Uterus (tissue), 4 donors: ENCODE measurements around the gene MLF2. TPM values are rescaled to one million over a fixed set of nuclear protein-coding genes. Genes with fewer than 3 reads are reported as not detected.

Source experiments
- DNase-seq, 2 donors: peaks; one replicate each; pipeline ENCODE4 v3.0.0-alpha.2; 2019 to 2020
- H3K27ac ChIP-seq, 2 donors: fragments of 200-600 bp; sonication (generic); 1 replicate in 1 of 2; 2 replicates in 1 of 2; pipeline ENCODE4 v1.5.1; 2016 to 2018
- H3K27me3 ChIP-seq, 2 donors: fragments of 200-600 bp; sonication (generic); one replicate each; pipeline ENCODE4 v1.5.1; 2018 to 2019; ENCODE audit warnings: control low read depth in 1 of 2
- H3K36me3 ChIP-seq, 2 donors: fragments of 200-600 bp; sonication (generic); one replicate each; pipeline ENCODE4 v1.5.1; 2019; ENCODE audit warnings: control low read depth in 1 of 2
- H3K4me1 ChIP-seq, 2 donors: fragments of 200-600 bp; sonication (generic); one replicate each; pipeline ENCODE4 v1.5.1; 2018 to 2019; ENCODE audit warnings: control low read depth in 1 of 2
- H3K4me3 ChIP-seq, 2 donors: fragments of 200-600 bp; sonication (generic); 1 replicate in 1 of 2; 2 replicates in 1 of 2; pipeline ENCODE4 v1.5.1; 2018 to 2019; ENCODE audit warnings: mild to moderate bottlenecking in 1 of 2
- H3K9me3 ChIP-seq, 2 donors: fragments of 200-600 bp; sonication (generic); one replicate each; pipeline ENCODE4 v1.5.1; 2019; ENCODE audit warnings: control low read depth in 1 of 2
- CTCF ChIP-seq, 4 experiments: fragments of 200-600 bp in 2 of 4; fragments of 450-650 bp in 2 of 4; sonication (generic) in 2 of 4; IDR thresholded peaks; one replicate each; pipeline ENCODE4 v1.5.1; 2016 to 2019; ENCODE audit warnings: antibody characterized with exemption in 4 of 4, mild to moderate bottlenecking in 2 of 4, moderate library complexity in 1 of 4
- POLR2A ChIP-seq, 2 donors: fragments of 450-650 bp; IDR thresholded peaks; one replicate each; pipeline ENCODE4 v1.6.1; 2016; ENCODE audit warnings: antibody characterized with exemption in 2 of 2, mild to moderate bottlenecking in 1 of 2, moderate library complexity in 1 of 2
- intact Hi-C: fragments of 100-400 bp; cut with DNase I; formaldehyde crosslinking; loops from one replicate; pipeline ENCODE4 v1.15.1; 2023; ENCODE audit warnings: low total_unique reads
- total RNA-seq, 4 donors: library from RNA; depleted of rRNA in 3 of 4; stranded (reverse); fragments of >200 nt in 3 of 4; gene quantifications; one replicate each; pipeline versions ENCODE4 v1.1.0 to v1.2.4, GENCODE V29; 2014 to 2023
- donor health status: DM: yes; HTN: yes; CAD: no.

Gene MLF2
- total RNA-seq, 4 donors from 2014 or later: 124 to 408 (median 147) TPM

- H3K4me1 ChIP-seq: no peaks in the 10 kb centered on the region
- TF ChIP-seq CTCF (IDR thresholded peaks at IDR 0.05) (peak; percentile 62 to 79 (median 77)), POLR2A (IDR thresholded peaks at IDR 0.05) (no peak)
- H3K27ac ChIP-seq: peak overlapping the region in 1 of 2 donors; percentile 7
- H3K36me3 ChIP-seq: no peaks in the 10 kb centered on the region
- no peaks in the 10 kb centered on the region for H3K27me3 ChIP-seq
- no peak overlapping the region for H3K4me3 ChIP-seq
- intact Hi-C loops: no loop called here
- no peaks in the 10 kb centered on the region for H3K9me3 ChIP-seq
- DNase-seq: peak; percentile 63 to 66
Observed at GRCh38 chr12:6735448-6736191, 17.3 kb downstream of the MLF2 start.

DNA sequence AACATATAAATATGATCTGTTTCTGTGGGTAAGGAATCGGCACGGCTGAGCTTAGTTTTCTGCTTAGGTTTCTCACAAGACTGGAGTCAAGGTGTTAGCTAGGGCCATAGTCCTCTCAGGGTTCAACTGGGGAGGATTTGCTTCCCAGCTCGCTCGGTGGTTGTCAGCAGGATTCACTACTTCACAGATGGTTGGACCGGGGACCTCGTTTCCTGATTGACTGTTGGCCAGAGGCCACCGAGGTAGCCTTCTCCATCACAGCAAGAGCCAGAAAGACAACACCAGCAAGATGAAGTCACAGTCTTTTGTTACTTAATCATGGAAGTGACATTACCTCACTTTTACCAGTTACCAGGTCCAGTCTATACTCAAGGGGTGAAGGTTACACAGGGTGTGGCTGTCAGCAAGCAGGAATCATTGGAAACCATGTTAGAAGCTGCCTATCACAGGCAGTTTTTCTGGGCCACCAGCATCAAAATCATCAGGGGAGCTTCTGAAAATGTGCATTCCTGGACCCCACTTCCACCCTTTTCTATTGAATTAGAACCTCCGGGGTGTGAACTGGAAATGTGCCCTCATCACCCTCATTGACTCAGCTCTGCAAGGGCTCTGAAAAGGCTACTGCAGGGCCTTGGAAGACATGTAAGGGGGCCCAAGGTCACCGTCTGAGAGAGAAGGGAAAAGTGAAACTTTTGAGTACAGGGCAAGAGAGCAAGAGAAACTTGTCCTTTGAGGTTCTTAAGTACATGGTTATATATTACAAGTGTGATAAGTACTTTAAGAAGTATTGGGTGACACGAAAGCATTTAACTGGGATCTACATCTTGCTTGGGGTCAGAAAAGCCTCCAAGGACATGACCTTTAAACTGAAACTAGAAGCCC, 18.2 kb downstream of the MLF2 start:
- TF ChIP-seq CTCF (IDR thresholded peaks at IDR 0.05) (no peak), POLR2A (IDR thresholded peaks at IDR 0.05) (no peak)
- H3K27ac ChIP-seq: no peak overlapping the region
- no peaks in the 10 kb centered on the region for H3K9me3 ChIP-seq
- H3K4me1 ChIP-seq: no peaks in the 10 kb centered on the region
- H3K27me3 ChIP-seq: no peaks in the 10 kb centered on the region
- no peaks in the 10 kb centered on the region for H3K36me3 ChIP-seq
- DNase-seq: no peak
- H3K4me3 ChIP-seq: no peak overlapping the region
- intact Hi-C loops: no loop called here

DNA sequence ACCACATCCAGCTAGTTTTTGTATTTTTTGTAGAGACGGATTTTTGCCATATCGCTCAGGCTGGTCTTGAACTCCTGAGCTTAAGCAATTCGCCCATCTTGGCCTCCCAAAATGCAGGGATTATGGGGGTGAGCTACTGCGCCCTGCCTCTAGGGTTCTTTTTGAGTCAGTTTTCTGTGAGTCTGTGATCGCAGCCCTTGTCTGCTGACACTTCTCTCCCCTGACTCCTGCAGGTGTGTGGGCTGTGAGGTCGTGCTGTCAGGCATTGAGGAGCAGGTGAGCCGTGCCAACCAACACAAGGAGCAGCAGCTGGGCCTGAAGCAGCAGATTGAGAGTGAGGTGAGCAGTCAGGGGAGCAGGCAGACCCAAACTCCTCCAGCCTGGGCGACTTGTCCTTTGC, 22.8 kb downstream of the MLF2 start:
- Histone ChIP-seq H3K36me3 (no peaks in the 10 kb centered on the region), H3K4me3 (no peak overlapping the region)
- intact Hi-C loops: no loop called here

DNA sequence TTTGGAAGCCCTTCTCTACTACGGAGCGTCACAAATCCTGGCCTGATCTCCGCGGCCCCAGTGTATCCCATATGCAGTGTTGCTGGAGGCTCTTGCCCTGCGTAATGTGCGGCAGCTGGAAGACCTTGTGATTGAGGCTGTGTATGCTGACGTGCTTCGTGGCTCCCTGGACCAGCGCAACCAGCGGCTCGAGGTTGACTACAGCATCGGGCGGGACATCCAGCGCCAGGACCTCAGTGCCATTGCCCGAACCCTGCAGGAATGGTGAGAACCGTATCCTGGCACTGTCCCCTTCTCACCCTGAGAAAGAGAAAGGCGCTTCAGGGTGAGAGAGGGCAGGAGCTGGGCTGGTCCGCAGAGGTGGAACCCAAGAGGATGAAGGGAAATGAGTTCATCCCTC, 23.8 kb downstream of the MLF2 start:
- no peak for DNase-seq
- intact Hi-C loops: no loop called here
- Histone ChIP-seq H3K9me3 (no peaks in the 10 kb centered on the region), H3K27ac (no peak overlapping the region), H3K27me3 (no peaks in the 10 kb centered on the region), H3K4me1 (no peaks in the 10 kb centered on the region), H3K36me3 (no peaks in the 10 kb centered on the region), H3K4me3 (no peak overlapping the region)
- TF ChIP-seq POLR2A (IDR thresholded peaks at IDR 0.05): no peak
- TF ChIP-seq CTCF (IDR thresholded peaks at IDR 0.05): no peak

More for the DNA sequence above, 22.8 kb downstream of the MLF2 start:
- DNase-seq: no peak
- Histone ChIP-seq H3K4me1 (no peaks in the 10 kb centered on the region), H3K27me3 (no peaks in the 10 kb centered on the region), H3K27ac (no peak overlapping the region), H3K9me3 (no peaks in the 10 kb centered on the region)
- no peak for TF ChIP-seq CTCF (IDR thresholded peaks at IDR 0.05)
- TF ChIP-seq POLR2A (IDR thresholded peaks at IDR 0.05): no peak

DNA sequence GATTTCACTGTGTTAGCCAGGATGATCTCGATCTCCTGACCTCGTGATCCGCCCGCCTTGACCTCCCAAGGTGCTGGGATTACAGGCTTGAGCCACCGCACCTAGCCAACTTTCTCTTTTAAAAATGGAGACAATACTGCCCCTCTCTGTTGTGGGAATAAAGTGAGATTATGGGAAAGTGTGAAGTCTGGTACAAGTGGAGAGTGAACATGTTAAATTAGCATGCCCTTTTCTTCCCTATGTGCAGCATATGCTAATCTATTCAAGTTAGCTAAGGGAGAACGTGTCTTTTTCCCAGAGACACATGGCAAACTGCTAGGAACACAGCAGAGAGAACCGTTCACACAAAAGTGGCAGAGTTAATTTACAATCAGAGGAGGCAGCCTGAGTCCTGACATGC, 27.6 kb downstream of the MLF2 start:
- TF ChIP-seq CTCF (IDR thresholded peaks at IDR 0.05) (no peak), POLR2A (IDR thresholded peaks at IDR 0.05) (no peak)
- H3K4me3 ChIP-seq: no peak overlapping the region
- intact Hi-C loops: no loop called here
- H3K27ac ChIP-seq: no peak overlapping the region
- H3K4me1 ChIP-seq: no peaks in the 10 kb centered on the region
- no peaks in the 10 kb centered on the region for H3K36me3 ChIP-seq
- no peaks in the 10 kb centered on the region for H3K9me3 ChIP-seq
- H3K27me3 ChIP-seq: no peaks in the 10 kb centered on the region
- no peak for DNase-seq
